K562 (cell line): ENCODE results near the gene RNF207. TPM values are rescaled to one million over a fixed set of nuclear protein-coding genes. Genes with fewer than 3 reads are reported as not detected.
A peak's percentile ranks its signal among the peaks of the same experiment; 100 is the strongest.

Source experiments
- HCFC1 ChIP-seq: IDR thresholded peaks from 2 replicates; pipeline ENCODE4 v1.6.1; 2012; ENCODE audit warnings: low read depth, low read length, improper control_type of control experiment
- NCOA1 ChIP-seq: fragments of 450-650 bp; IDR thresholded peaks from 2 replicates; pipeline ENCODE4 v1.6.1; 2016; ENCODE audit warnings: low read depth
- POLR2G ChIP-seq: fragments of 200-400 bp; formaldehyde crosslinking; IDR thresholded peaks from 2 replicates; pipeline ENCODE4 v1.6.1; 2017; ENCODE audit warnings: low read depth, mild to moderate bottlenecking, antibody characterized with exemption, low read length, moderate library complexity
- polyA plus RNA-seq, 8 experiments: library from polyadenylated mRNA; depleted of rRNA in 4 of 8; stranded (reverse) in 5 of 8; unstranded in 3 of 8; fragments of >200 nt; fragmentation: Nextera tagmentation in 2 of 8; fragmentation: Illumina TruSeq in 1 of 8; extraction: Ambion mirVana in 2 of 8; extraction: Trizol in 1 of 8; gene quantifications; 2 replicates each; pipeline versions ENCODE4 v1.2.1 to v1.2.3, GENCODE V29; 2011 to 2014; ENCODE audit warnings: inconsistent platforms in 1 of 8, missing spikeins in 1 of 8
- total RNA-seq, 7 experiments: library from RNA; depleted of rRNA in 6 of 7; stranded (reverse); fragments of >200 nt in 6 of 7; fragmentation: Illumina TruSeq in 2 of 7; extraction: Trizol in 2 of 7; gene quantifications; 2 replicates each; pipeline versions ENCODE4 v1.2.1 to v1.2.3, GENCODE V29; 2011 to 2021; ENCODE audit warnings: low replicate concordance in 1 of 7
- TF ChIP-seq, protein P1 (sequence below), 2 experiments: fragments of 450-650 bp; formaldehyde crosslinking in 1 of 2; IDR thresholded peaks; 2 replicates each; pipeline versions ENCODE4 v1.4.0 to v1.6.1; 2014 to 2020; ENCODE audit warnings: mild to moderate bottlenecking in 2 of 2, borderline replicate concordance in 1 of 2, low read depth in 1 of 2

The RNF207 gene
- total and polyA plus RNA-seq, 9 of the 15 experiments (the other 6 are each of a cell fraction or from before 2014, with no cell fraction given) = 2.7 to 30.6 (median 12.9) TPM

DNA sequence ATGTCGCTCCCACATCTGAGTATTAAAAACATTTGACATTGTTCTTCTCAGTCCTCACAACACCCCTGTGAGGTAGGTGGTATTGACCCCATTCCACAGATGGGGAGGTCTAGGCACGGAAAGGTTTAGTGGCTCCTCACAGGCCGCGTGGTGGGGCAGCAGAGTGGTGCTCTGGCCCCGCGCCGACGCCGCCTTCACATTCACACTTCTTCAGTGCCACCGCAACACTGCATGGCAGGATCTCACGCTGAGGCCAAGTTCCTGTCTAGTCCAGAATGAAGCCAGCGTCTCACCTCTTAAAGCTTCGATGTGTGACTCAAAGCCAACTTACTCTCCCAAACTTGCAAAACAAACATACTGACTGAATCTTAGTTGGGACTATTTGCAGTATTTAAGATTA lies 17.7 kb downstream of the RNF207 start (continued):
- TF ChIP-seq, protein P1, sequence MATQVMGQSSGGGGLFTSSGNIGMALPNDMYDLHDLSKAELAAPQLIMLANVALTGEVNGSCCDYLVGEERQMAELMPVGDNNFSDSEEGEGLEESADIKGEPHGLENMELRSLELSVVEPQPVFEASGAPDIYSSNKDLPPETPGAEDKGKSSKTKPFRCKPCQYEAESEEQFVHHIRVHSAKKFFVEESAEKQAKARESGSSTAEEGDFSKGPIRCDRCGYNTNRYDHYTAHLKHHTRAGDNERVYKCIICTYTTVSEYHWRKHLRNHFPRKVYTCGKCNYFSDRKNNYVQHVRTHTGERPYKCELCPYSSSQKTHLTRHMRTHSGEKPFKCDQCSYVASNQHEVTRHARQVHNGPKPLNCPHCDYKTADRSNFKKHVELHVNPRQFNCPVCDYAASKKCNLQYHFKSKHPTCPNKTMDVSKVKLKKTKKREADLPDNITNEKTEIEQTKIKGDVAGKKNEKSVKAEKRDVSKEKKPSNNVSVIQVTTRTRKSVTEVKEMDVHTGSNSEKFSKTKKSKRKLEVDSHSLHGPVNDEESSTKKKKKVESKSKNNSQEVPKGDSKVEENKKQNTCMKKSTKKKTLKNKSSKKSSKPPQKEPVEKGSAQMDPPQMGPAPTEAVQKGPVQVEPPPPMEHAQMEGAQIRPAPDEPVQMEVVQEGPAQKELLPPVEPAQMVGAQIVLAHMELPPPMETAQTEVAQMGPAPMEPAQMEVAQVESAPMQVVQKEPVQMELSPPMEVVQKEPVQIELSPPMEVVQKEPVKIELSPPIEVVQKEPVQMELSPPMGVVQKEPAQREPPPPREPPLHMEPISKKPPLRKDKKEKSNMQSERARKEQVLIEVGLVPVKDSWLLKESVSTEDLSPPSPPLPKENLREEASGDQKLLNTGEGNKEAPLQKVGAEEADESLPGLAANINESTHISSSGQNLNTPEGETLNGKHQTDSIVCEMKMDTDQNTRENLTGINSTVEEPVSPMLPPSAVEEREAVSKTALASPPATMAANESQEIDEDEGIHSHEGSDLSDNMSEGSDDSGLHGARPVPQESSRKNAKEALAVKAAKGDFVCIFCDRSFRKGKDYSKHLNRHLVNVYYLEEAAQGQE (IDR thresholded peaks at IDR 0.05; ENCODE audit: borderline replicate concordance) = no peak
- TF ChIP-seq, protein P1 (CRISPR knock-in tag; IDR thresholded peaks at IDR 0.05; ENCODE audit: low read depth) = no peak
- peak; percentile 31; the same call in 1 of the 2 replicates for TF ChIP-seq POLR2G
- no peak for TF ChIP-seq HCFC1
- TF ChIP-seq NCOA1 = no peak
